HG03196 (cell line): ENCODE results near the gene SLC8A2.

Experiments
- ATAC-seq: cut with Tn5 transposase; IDR thresholded peaks from one replicate; pipeline ENCODE4 v1.9.1; 2021; ENCODE audit not compliant: unreplicated experiment

The SLC8A2 gene

GRCh38 chr19:47432091-47432490 lies 39.6 kb downstream of the SLC8A2 start:
- ATAC-seq = no peak

GRCh38 chr19:47430041-47430802 lies 41.5 kb downstream of the SLC8A2 start:
- no peak for ATAC-seq

- no peak for ATAC-seq
Measured at GRCh38 chr19:47429140-47429793, 42.4 kb downstream of the SLC8A2 start.

GRCh38 chr19:47428177-47428894 lies 43.4 kb downstream of the SLC8A2 start:
- peak; percentile 48 for ATAC-seq

- no peak for ATAC-seq
Measured at GRCh38 chr19:47427241-47428176, 44.2 kb downstream of the SLC8A2 start.

- ATAC-seq = no peak
Measured at GRCh38 chr19:47423203-47423882, 48.4 kb downstream of the SLC8A2 start.

- ATAC-seq = no peak
Measured at GRCh38 chr19:47422417-47423163, 49.1 kb downstream of the SLC8A2 start.

- no peak for ATAC-seq
Measured at GRCh38 chr19:47421844-47422395, 49.8 kb downstream of the SLC8A2 start.

- no peak for ATAC-seq
Measured at GRCh38 chr19:47421244-47421786, 50.4 kb downstream of the SLC8A2 start.

GRCh38 chr19:47419789-47420188 lies 51.9 kb downstream of the SLC8A2 start:
- ATAC-seq = no peak

- ATAC-seq = no peak
Measured at GRCh38 chr19:47419030-47419783, 52.5 kb downstream of the SLC8A2 start, which contains the start of gene MEIS3. MEIS3 (minus strand) TSS chr19:47419527; CDS start chr19:47419081, 446 bp downstream.

- no peak for ATAC-seq
Measured at GRCh38 chr19:47418692-47419029, 53.0 kb downstream of the SLC8A2 start.

- no peak for ATAC-seq
Measured at GRCh38 chr19:47417746-47418691, 53.7 kb downstream of the SLC8A2 start.

GRCh38 chr19:47417107-47417745 lies 54.5 kb downstream of the SLC8A2 start:
- no peak for ATAC-seq

GRCh38 chr19:47416643-47416985 lies 55.1 kb downstream of the SLC8A2 start:
- ATAC-seq = no peak

- ATAC-seq = no peak
Measured at GRCh38 chr19:47415953-47416642, 55.6 kb downstream of the SLC8A2 start.
